Urothelium cell line (cell line): ENCODE data around the gene SNORC.

Experiments used
- DNase-seq: peaks from one replicate; pipeline ENCODE4 v3.0.0; 2011; ENCODE audit warnings: low spot score, mixed read lengths
- FAIRE-seq: peaks from 2 replicates; lab custom pipeline; 2011; peaks lifted over from hg19 to GRCh38; lab: Jason Lieb, UNC

SNORC gene

GRCh38 chr2:232925153-232925820 is 55.2 kb downstream of the SNORC start:
- FAIRE-seq (no peak), DNase-seq (no peak)

DNA sequence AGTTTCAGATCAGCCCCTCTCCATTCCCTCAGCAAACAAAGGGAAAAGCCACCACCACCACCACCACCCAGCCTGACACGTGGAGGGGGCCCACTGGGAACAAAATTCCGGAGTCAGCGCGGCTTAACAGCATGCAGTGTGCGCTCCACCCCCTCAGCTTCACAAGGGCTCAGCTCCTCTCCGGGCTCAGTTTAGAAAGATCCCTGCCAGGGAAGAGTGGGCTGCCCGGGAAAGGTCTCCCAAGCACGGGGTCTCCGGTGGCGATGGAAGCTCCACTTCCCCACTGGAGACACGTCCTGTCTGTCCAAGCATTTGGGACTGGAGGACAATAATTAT is 55.7 kb downstream of the SNORC start:
- no peak for DNase-seq

DNA sequence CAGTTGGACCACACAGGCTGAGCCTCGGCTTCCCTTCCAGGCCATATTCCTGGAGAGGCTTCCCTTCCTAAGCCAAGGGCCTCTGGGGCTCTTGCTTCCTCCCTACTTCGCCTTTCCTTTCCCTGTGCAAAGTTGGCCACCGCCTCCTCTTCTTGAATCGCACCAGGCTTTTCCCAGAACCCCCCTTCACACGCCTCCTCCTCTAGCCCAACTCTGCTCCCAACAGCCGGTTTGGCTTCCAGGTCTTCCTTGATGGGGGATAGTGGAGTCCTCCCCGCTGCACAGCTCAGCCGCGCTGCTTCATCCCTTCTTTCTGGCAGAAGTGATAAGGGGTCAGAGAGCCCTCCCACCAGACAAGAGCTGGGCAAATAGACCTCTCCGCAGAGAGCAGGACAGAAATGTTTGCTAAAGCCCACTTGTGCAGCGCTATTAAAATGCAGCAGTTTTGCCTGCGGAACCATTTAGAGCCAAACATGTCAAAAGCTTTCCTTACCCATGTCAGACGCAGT is 56.4 kb downstream of the SNORC start:
- DNase-seq (no peak), FAIRE-seq (no peak)

More for the DNA sequence above, 55.7 kb downstream of the SNORC start:
- FAIRE-seq = no peak

DNA sequence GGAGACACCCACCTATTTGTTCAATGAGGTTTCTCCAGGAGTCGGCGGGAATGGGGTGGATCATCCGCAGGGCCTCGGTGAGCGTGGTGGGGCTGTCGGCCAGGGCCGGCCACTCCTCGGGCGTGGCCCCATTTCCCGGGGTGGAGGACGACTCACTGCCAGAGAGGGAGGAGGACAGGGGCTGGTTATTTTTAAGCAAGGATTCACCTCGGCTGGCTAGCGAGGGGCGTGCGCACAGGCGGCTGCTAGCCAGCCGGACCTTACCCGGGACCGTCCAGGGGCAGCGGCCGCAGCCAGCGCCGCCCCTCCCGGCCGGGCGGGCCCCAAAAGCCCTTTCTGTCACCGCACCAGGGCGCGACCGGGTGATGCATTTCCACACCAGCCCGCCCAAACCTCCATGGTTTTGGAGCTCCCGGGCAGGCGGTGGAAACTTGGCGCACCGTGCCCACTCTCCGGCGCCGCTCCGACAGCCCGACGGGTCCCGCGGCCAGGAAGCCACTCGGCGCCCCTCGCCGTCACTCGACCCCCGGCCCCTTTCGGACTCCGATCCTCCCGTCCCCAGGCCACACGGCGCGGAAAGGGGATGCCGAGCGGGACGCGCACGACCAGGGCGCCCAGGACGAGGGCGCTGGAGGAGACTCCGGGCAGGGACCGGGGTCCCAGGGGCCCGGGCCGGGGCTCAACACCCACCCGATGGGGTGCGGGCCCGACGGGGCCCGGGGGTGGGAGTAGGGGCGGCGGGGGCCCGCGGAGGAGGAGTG is 57.1 kb downstream of the SNORC start:
- no peak for FAIRE-seq
- no peak for DNase-seq

GRCh38 chr2:232927793-232928550 is 57.9 kb downstream of the SNORC start:
- FAIRE-seq (no peak), DNase-seq (peak; percentile 82)
